Transverse colon (tissue), 4 donors: Measurements from ENCODE around the gene PCBP2. TPM values are rescaled to one million over a fixed set of nuclear protein-coding genes. Genes with fewer than 3 reads are reported as not detected.

Experiments
- DNase-seq: peaks from one replicate; pipeline ENCODE4 v3.0.0-alpha.2; 2019
- H3K27ac ChIP-seq, 4 donors: fragments of 200-600 bp; sonication (generic); 2 replicates each; pipeline ENCODE4 v1.5.1; 2016 to 2018; ENCODE audit warnings: inconsistent platforms in 4 of 4
- H3K27me3 ChIP-seq: fragments of 200-600 bp; sonication (generic); 2 replicates; pipeline ENCODE4 v1.5.1; 2017; ENCODE audit warnings: inconsistent platforms
- H3K36me3 ChIP-seq, 4 donors: fragments of 200-600 bp; sonication (generic); 2 replicates each; pipeline ENCODE4 v1.5.1; 2017 to 2019; ENCODE audit warnings: inconsistent platforms in 4 of 4
- H3K4me1 ChIP-seq, 4 donors: fragments of 200-600 bp; sonication (generic); 2 replicates each; pipeline ENCODE4 v1.5.1; 2017 to 2020; ENCODE audit warnings: inconsistent platforms in 4 of 4
- H3K4me3 ChIP-seq, 4 donors: fragments of 200-600 bp; sonication (generic); 1 replicate in 1 of 4; 2 replicates in 3 of 4; pipeline versions ENCODE4 v1.5.1 to v1.6.1; 2017 to 2019; ENCODE audit warnings: inconsistent platforms in 4 of 4
- H3K9me3 ChIP-seq, 2 donors: fragments of 200-600 bp; sonication (generic); 2 replicates each; pipeline ENCODE4 v1.5.1; 2017 to 2019; ENCODE audit warnings: inconsistent platforms in 2 of 2
- CTCF ChIP-seq, 5 experiments: fragments of 200-600 bp in 3 of 5; fragments of 450-650 bp in 2 of 5; sonication (generic) in 3 of 5; IDR thresholded peaks; 1 replicate in 2 of 5; 2 replicates in 3 of 5; pipeline ENCODE4 v1.5.1; 2016 to 2017; ENCODE audit warnings: antibody characterized with exemption in 5 of 5, inconsistent platforms in 3 of 5, mild to moderate bottlenecking in 2 of 5, moderate library complexity in 1 of 5
- EP300 ChIP-seq: sonication (generic); formaldehyde crosslinking; IDR thresholded peaks from one replicate; pipeline ENCODE4 v1.6.1; 2017; ENCODE audit warnings: antibody characterized with exemption, low read depth
- POLR2A ChIP-seq: fragments of 450-650 bp; IDR thresholded peaks from one replicate; pipeline ENCODE4 v1.6.1; 2016; ENCODE audit warnings: antibody characterized with exemption, mild to moderate bottlenecking, moderate library complexity
- POLR2AphosphoS5 ChIP-seq, 3 donors: sonication (generic); formaldehyde crosslinking; IDR thresholded peaks; one replicate each; pipeline ENCODE4 v1.6.1; 2016; ENCODE audit warnings: antibody characterized with exemption in 3 of 3
- WGBS, 2 donors: methylation state at CpG; one replicate each; pipeline ENCODE4 v1.1.5; 2018; ENCODE audit warnings: low coverage in 1 of 2; 5-methylcytosine and 5-hydroxymethylcytosine counted together
- in situ Hi-C, 4 donors: fragments of 200-750 bp; cut with MboI; loops; one replicate each; pipeline versions ENCODE4 v1.15.0 to v1.15.1; 2017; ENCODE audit warnings: low sequenced_read_pairs in 3 of 4, low pct_ligation_motif_present in 1 of 4, low pct_unique_long_range_greater_than_20kb in 1 of 4
- intact Hi-C: fragments of 100-400 bp; cut with DNase I; formaldehyde crosslinking; loops from one replicate; pipeline ENCODE4 v1.15.1; 2023; ENCODE audit warnings: low total_unique reads
- total RNA-seq, 4 donors: library from RNA; depleted of rRNA; stranded (reverse); fragments of >200 nt; gene quantifications; one replicate each; pipeline ENCODE4 v1.1.0, GENCODE V29; 2016

Gene PCBP2
- total RNA-seq, 4 donors from 2014 or later, result 340 to 492 (median 432) TPM

- Histone ChIP-seq H3K27me3 (no peaks in the 10 kb centered on the region), H3K4me1 (peaks cover 6 to 17% (median 7%) of the 10 kb centered on the region in 4 donors), H3K9me3 (no peaks in the 10 kb centered on the region), H3K4me3 (no peak within 1 kb of the TSS), H3K36me3 (no peaks in the 10 kb centered on the region), H3K27ac (no peak within 1 kb of the TSS)
- in situ Hi-C loops, result loop anchor here in 2 of 4 donors (5.0 kb wide), 2 partner anchors 66 to 71 kb away; no protein-coding TSS in a partner anchor
- intact Hi-C loops, result no loop called here
- no peak for DNase-seq
- WGBS, 2 donors, result 89% methylated on average over 1 of the region's 1 CpG; no CpG with 5 or more reads in 1 of the 2 donors
- TF ChIP-seq POLR2A (no peak), EP300 (no peak), POLR2AphosphoS5 (IDR thresholded peaks at IDR 0.05) (no peak), CTCF (IDR thresholded peaks at IDR 0.05) (no peak)
These were observed 28.3 kb upstream of the PCBP2 start, which contains the start of gene AMHR2 for GRCh38 chr12:53423597-53423996. Gene AMHR2 (plus strand): TSS chr12:53423855. CDS start chr12:53423935, 80 bp downstream.

GRCh38 chr12:53424626-53425514, 27.0 kb upstream of the PCBP2 start:
- H3K4me3 ChIP-seq, result no peak overlapping the region
- in situ Hi-C loops, result loop anchor here in 2 of 4 donors (5.0 kb wide), 2 partner anchors 68 to 73 kb away; no protein-coding TSS in a partner anchor

GRCh38 chr12:53425515-53426150, 26.3 kb upstream of the PCBP2 start:
- no peaks in the 10 kb centered on the region for H3K27me3 ChIP-seq
- H3K4me3 ChIP-seq, result no peak overlapping the region
- in situ Hi-C loops, result no loop called here
- H3K36me3 ChIP-seq, result no peaks in the 10 kb centered on the region
- 80% methylated on average over 11 of the region's 11 CpGs; no CpG with 5 or more reads in 1 of the 2 donors for WGBS, 2 donors
- intact Hi-C loops, result no loop called here
- no peak for DNase-seq
- peaks cover 6 to 9% (median 7%) of the 10 kb centered on the region in 4 donors for H3K4me1 ChIP-seq
- H3K9me3 ChIP-seq, result no peaks in the 10 kb centered on the region
- TF ChIP-seq CTCF (IDR thresholded peaks at IDR 0.05) (no peak), EP300 (no peak), POLR2A (no peak), POLR2AphosphoS5 (IDR thresholded peaks at IDR 0.05) (no peak)
- H3K27ac ChIP-seq, result no peak overlapping the region

More at GRCh38 chr12:53424626-53425514, 27.0 kb upstream of the PCBP2 start:
- H3K27ac ChIP-seq, result no peak overlapping the region
- no peak for DNase-seq
- no peaks in the 10 kb centered on the region for H3K27me3 ChIP-seq
- H3K9me3 ChIP-seq, result no peaks in the 10 kb centered on the region
- no peak for TF ChIP-seq EP300
- TF ChIP-seq CTCF (IDR thresholded peaks at IDR 0.05), result no peak
- TF ChIP-seq POLR2A, result no peak
- no peak for TF ChIP-seq POLR2AphosphoS5 (IDR thresholded peaks at IDR 0.05)
- intact Hi-C loops, result no loop called here
- WGBS, 2 donors, result 90% methylated on average over 9 of the region's 9 CpGs; no CpG with 5 or more reads in 1 of the 2 donors
- H3K36me3 ChIP-seq, result no peaks in the 10 kb centered on the region
- H3K4me1 ChIP-seq, result peaks cover 6 to 9% (median 7%) of the 10 kb centered on the region in 4 donors

GRCh38 chr12:53427905-53428594, 23.9 kb upstream of the PCBP2 start:
- TF ChIP-seq POLR2A (no peak), POLR2AphosphoS5 (IDR thresholded peaks at IDR 0.05) (no peak), EP300 (no peak), CTCF (IDR thresholded peaks at IDR 0.05) (no peak)
- no peaks in the 10 kb centered on the region for H3K27me3 ChIP-seq
- in situ Hi-C loops (no loop called here), intact Hi-C loops (no loop called here)
- no peaks in the 10 kb centered on the region for H3K9me3 ChIP-seq
- no peak overlapping the region for H3K4me3 ChIP-seq
- DNase-seq, result no peak
- no peaks in the 10 kb centered on the region for H3K4me1 ChIP-seq
- whole genome bisulfite sequencing, 2 donors, result 73 to 89% methylated on average over 4 to 7 of the region's 7 CpGs
- H3K27ac ChIP-seq, result no peak overlapping the region
- no peaks in the 10 kb centered on the region for H3K36me3 ChIP-seq
